ENCODE measurements around the gene ADNP2.

GRCh38 chr18:80157708-80158343, 48.8 kb downstream of the ADNP2 start:
- TF ChIP-seq CTCF (IDR thresholded peaks at IDR 0.05), result peak; percentile 80 to 95 (median 92)
- TF ChIP-seq POLR2A (IDR thresholded peaks at IDR 0.05), result no peak
- no peak for TF ChIP-seq EP300 (IDR thresholded peaks at IDR 0.05)
- TF ChIP-seq POLR2AphosphoS5 (IDR thresholded peaks at IDR 0.05), result no peak

Measured in gastroesophageal sphincter (tissue), 3 donors.